ENCODE results near the gene TMEM63A.
"Not testable (repeated sequence)": the region's sequence is repeated elsewhere in the genome, so short reads cannot be mapped to it uniquely, and the experiment has no call there.

The TMEM63A gene

GRCh38 chr1:225811622-225812487 lies 70.3 kb downstream of the TMEM63A start:
- TF ChIP-seq CTCF (IDR thresholded peaks at IDR 0.05; ENCODE audit: low read depth, low read length, missing control alignments): peak; percentile 46
- DNase-seq (ENCODE audit: extremely low read depth, low read depth): no peak
- H3K4me3 ChIP-seq (replicated peaks; ENCODE audit: low read depth, low read length): no peak overlapping the region

- DNase-seq (ENCODE audit: extremely low read depth, low read depth): not testable (repeated sequence)
- peak overlapping the region; percentile 54 for H3K4me3 ChIP-seq (replicated peaks; ENCODE audit: low read depth, low read length)
These were observed 71.3 kb downstream of the TMEM63A start for GRCh38 chr1:225810579-225811538.

GRCh38 chr1:225809842-225810578 lies 72.2 kb downstream of the TMEM63A start, which contains the start of gene EPHX1:
TSS of gene EPHX1 (plus strand) at chr1:225810124. CDS start at chr1:225828730, 18,606 bp downstream.
- DNase-seq (ENCODE audit: extremely low read depth, low read depth): peak; percentile 37
- peak; percentile 3 for TF ChIP-seq CTCF (IDR thresholded peaks at IDR 0.05; ENCODE audit: low read depth, low read length, missing control alignments)
- peak within 1 kb of the TSS; percentile 54 for H3K4me3 ChIP-seq (replicated peaks; ENCODE audit: low read depth, low read length)

GRCh38 chr1:225808136-225808535 lies 74.0 kb downstream of the TMEM63A start:
- H3K4me3 ChIP-seq (replicated peaks; ENCODE audit: low read depth, low read length): no peak overlapping the region
- no peak for DNase-seq (ENCODE audit: extremely low read depth, low read depth)
- TF ChIP-seq CTCF (IDR thresholded peaks at IDR 0.05; ENCODE audit: low read depth, low read length, missing control alignments): no peak

GRCh38 chr1:225806736-225807135 lies 75.4 kb downstream of the TMEM63A start:
- DNase-seq (ENCODE audit: extremely low read depth, low read depth); H3K4me3 ChIP-seq (replicated peaks; ENCODE audit: low read depth, low read length): not testable (repeated sequence)

GRCh38 chr1:225806249-225806648 lies 75.9 kb downstream of the TMEM63A start:
- no peak for DNase-seq (ENCODE audit: extremely low read depth, low read depth)
- H3K4me3 ChIP-seq (replicated peaks; ENCODE audit: low read depth, low read length): no peak overlapping the region
- TF ChIP-seq CTCF (IDR thresholded peaks at IDR 0.05; ENCODE audit: low read depth, low read length, missing control alignments): no peak

- H3K4me3 ChIP-seq (replicated peaks; ENCODE audit: low read depth, low read length): not testable (repeated sequence)
These were observed 81.0 kb downstream of the TMEM63A start for GRCh38 chr1:225801146-225801545.

GRCh38 chr1:225796097-225796496 lies 86.1 kb downstream of the TMEM63A start:
- not testable (repeated sequence) for DNase-seq (ENCODE audit: extremely low read depth, low read depth); H3K4me3 ChIP-seq (replicated peaks; ENCODE audit: low read depth, low read length)

More at GRCh38 chr1:225801146-225801545, 81.0 kb downstream of the TMEM63A start:
- DNase-seq (ENCODE audit: extremely low read depth, low read depth): not testable (repeated sequence)
